ENCODE measurements around the gene SPINK1.

The SPINK1 gene

DNA sequence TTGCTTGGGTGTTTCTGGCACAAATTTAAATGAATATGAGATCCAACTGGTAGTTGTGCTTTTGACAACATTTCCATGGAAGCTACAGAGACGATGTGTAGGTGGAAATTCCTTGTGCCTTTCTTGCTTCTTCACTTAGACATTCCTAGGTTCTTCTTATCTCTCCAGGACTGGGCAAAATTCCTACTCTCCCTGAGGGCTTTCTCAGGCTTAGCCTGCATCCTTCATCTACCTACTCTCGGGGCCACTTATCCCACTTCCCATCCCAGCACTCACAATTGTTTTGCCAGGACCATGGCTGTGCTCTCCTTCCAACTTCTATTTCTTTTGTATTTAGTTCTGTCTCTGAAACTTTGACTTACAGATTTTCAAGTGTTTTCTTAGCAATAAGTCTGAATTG, 17.8 kb upstream of the SPINK1 start:
- no peak overlapping the region for H3K4me2 ChIP-seq (ENCODE audit: low read length)
- no peak overlapping the region for H2BK5ac ChIP-seq (ENCODE audit: low read depth, low read length, poor library complexity)
- H3K36me3 ChIP-seq (ENCODE audit: control insufficient read depth in 1 of 2, insufficient read depth in 2 of 2, low read length in 2 of 2) = no peaks in the 10 kb centered on the region
- WGBS (ENCODE audit: extremely low coverage, insufficient coverage, insufficient read length) = no CpG with 5 or more reads among the region's 2 CpGs
- no peak overlapping the region for H4K91ac ChIP-seq (ENCODE audit: low read depth, low read length)
- H2AFZ ChIP-seq (ENCODE audit: insufficient read depth, low read length, poor library complexity) = no peak overlapping the region
- H3K23ac ChIP-seq (ENCODE audit: low read length) = no peak overlapping the region
- no peak overlapping the region for H3K9ac ChIP-seq (ENCODE audit: low read length)
- H3K18ac ChIP-seq (ENCODE audit: low read length) = no peak overlapping the region
- peaks cover 2% of the 10 kb centered on the region for H3K9me3 ChIP-seq (ENCODE audit: insufficient read depth, low read depth, low read length)
- H3K79me1 ChIP-seq (ENCODE audit: low read length) = no peaks in the 10 kb centered on the region
- no peak overlapping the region for H2AK5ac ChIP-seq (ENCODE audit: low read length)
- no peak overlapping the region for H4K12ac ChIP-seq (ENCODE audit: low read depth, low read length)
- H2BK12ac ChIP-seq (ENCODE audit: low read length) = no peak overlapping the region
- no peak overlapping the region for H2BK120ac ChIP-seq (ENCODE audit: insufficient read depth, low read length, poor library complexity)
- no peak overlapping the region for H3K4me3 ChIP-seq (ENCODE audit: low read depth, low read length)
- H3K4me1 ChIP-seq (ENCODE audit: control insufficient read depth in 1 of 2, insufficient read depth in 2 of 2, low read length in 2 of 2) = peaks cover 0 to 4% of the 10 kb centered on the region in 2 experiments
- no peak overlapping the region for H3K27ac ChIP-seq (ENCODE audit: low read depth, low read length)
- H3K79me2 ChIP-seq (ENCODE audit: control insufficient read depth, insufficient read depth, low read length, poor library complexity) = no peaks in the 10 kb centered on the region
- DNase-seq = peak in 1 of 2 donors; percentile 53
- no peak overlapping the region for H4K8ac ChIP-seq (ENCODE audit: low read depth, low read length)
- H3K14ac ChIP-seq (ENCODE audit: low read length) = no peak overlapping the region
- no peak overlapping the region for H3K4ac ChIP-seq (ENCODE audit: low read depth, low read length)
- no peaks in the 10 kb centered on the region for H3K27me3 ChIP-seq (ENCODE audit: insufficient read depth, low read length)

DNA sequence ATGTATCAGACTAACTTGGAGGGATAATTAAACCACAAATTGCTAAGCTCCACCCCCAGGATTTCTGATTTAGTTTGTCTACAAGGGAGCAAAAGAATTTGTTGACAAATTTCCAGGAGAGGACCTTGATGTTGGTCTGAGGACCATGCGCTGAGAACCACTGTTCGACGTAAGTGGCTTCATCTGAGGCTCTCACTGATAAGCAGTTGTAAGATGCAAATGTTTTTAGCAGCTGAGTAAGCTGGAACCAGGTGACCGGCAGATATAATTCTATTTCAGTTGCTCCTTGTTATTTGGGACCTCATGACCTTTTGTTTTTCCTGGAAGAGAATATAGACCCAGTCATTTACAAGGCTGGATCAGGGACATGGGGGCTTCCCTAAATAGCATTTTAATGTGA, 14.1 kb upstream of the SPINK1 start:
- Histone ChIP-seq H2BK120ac (ENCODE audit: insufficient read depth, low read length, poor library complexity) (no peak overlapping the region), H2BK5ac (ENCODE audit: low read depth, low read length, poor library complexity) (no peak overlapping the region), H3K4me2 (ENCODE audit: low read length) (no peak overlapping the region), H3K18ac (ENCODE audit: low read length) (no peak overlapping the region), H3K9ac (ENCODE audit: low read length) (no peak overlapping the region), H3K79me1 (ENCODE audit: low read length) (no peaks in the 10 kb centered on the region), H3K4me3 (ENCODE audit: low read depth, low read length) (no peak overlapping the region), H3K27ac (ENCODE audit: low read depth, low read length) (no peak overlapping the region), H4K12ac (ENCODE audit: low read depth, low read length) (no peak overlapping the region), H4K8ac (ENCODE audit: low read depth, low read length) (no peak overlapping the region), H4K91ac (ENCODE audit: low read depth, low read length) (no peak overlapping the region), H2BK12ac (ENCODE audit: low read length) (no peak overlapping the region), H3K9me3 (ENCODE audit: insufficient read depth, low read depth, low read length) (no peaks in the 10 kb centered on the region), H3K4me1 (ENCODE audit: control insufficient read depth in 1 of 2, insufficient read depth in 2 of 2, low read length in 2 of 2) (peaks cover 0 to 4% of the 10 kb centered on the region in 2 experiments), H3K79me2 (ENCODE audit: control insufficient read depth, insufficient read depth, low read length, poor library complexity) (no peaks in the 10 kb centered on the region), H3K14ac (ENCODE audit: low read length) (no peak overlapping the region), H3K23ac (ENCODE audit: low read length) (no peak overlapping the region), H2AFZ (ENCODE audit: insufficient read depth, low read length, poor library complexity) (no peak overlapping the region), H3K36me3 (ENCODE audit: control insufficient read depth in 1 of 2, insufficient read depth in 2 of 2, low read length in 2 of 2) (no peaks in the 10 kb centered on the region), H3K4ac (ENCODE audit: low read depth, low read length) (no peak overlapping the region), H2AK5ac (ENCODE audit: low read length) (no peak overlapping the region), H3K27me3 (ENCODE audit: insufficient read depth, low read length) (no peaks in the 10 kb centered on the region)
- WGBS (ENCODE audit: extremely low coverage, insufficient coverage, insufficient read length) = no CpG with 5 or more reads among the region's 4 CpGs
- DNase-seq = no peak

DNA sequence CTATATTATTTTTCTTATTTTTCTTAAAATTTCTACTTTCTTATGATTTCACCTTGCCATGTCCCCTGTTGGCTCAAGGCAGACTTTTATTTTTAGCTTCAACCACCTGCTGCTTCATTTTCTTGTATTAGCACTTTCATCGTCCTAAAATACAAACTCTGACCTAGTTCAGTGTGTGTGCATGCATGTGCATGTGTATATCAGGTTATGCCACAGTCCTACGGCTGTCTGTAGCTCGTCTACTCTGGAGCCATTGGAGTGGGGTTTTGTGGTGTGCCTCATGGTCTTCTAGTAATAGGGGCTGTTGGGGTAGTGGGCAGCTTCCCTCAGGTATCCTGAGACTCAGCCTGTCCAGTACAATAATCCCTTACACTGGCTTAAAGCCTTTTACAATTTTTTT, 13.4 kb upstream of the SPINK1 start:
- Histone ChIP-seq H4K8ac (ENCODE audit: low read depth, low read length) (no peak overlapping the region), H3K36me3 (ENCODE audit: control insufficient read depth in 1 of 2, insufficient read depth in 2 of 2, low read length in 2 of 2) (no peaks in the 10 kb centered on the region), H3K4ac (ENCODE audit: low read depth, low read length) (no peak overlapping the region), H2AFZ (ENCODE audit: insufficient read depth, low read length, poor library complexity) (no peak overlapping the region), H2AK5ac (ENCODE audit: low read length) (no peak overlapping the region), H3K79me2 (ENCODE audit: control insufficient read depth, insufficient read depth, low read length, poor library complexity) (no peaks in the 10 kb centered on the region), H3K4me3 (ENCODE audit: low read depth, low read length) (no peak overlapping the region), H4K91ac (ENCODE audit: low read depth, low read length) (no peak overlapping the region), H3K9me3 (ENCODE audit: insufficient read depth, low read depth, low read length) (no peaks in the 10 kb centered on the region), H3K27ac (ENCODE audit: low read depth, low read length) (no peak overlapping the region), H3K9ac (ENCODE audit: low read length) (no peak overlapping the region), H3K18ac (ENCODE audit: low read length) (no peak overlapping the region), H3K4me1 (ENCODE audit: control insufficient read depth in 1 of 2, insufficient read depth in 2 of 2, low read length in 2 of 2) (peaks cover 0 to 4% of the 10 kb centered on the region in 2 experiments), H3K14ac (ENCODE audit: low read length) (no peak overlapping the region), H2BK120ac (ENCODE audit: insufficient read depth, low read length, poor library complexity) (no peak overlapping the region), H3K23ac (ENCODE audit: low read length) (no peak overlapping the region), H3K27me3 (ENCODE audit: insufficient read depth, low read length) (no peaks in the 10 kb centered on the region), H3K4me2 (ENCODE audit: low read length) (no peak overlapping the region), H4K12ac (ENCODE audit: low read depth, low read length) (no peak overlapping the region), H2BK12ac (ENCODE audit: low read length) (no peak overlapping the region), H3K79me1 (ENCODE audit: low read length) (no peaks in the 10 kb centered on the region), H2BK5ac (ENCODE audit: low read depth, low read length, poor library complexity) (no peak overlapping the region)
- DNase-seq = no peak
- no CpG with 5 or more reads among the region's 3 CpGs for WGBS (ENCODE audit: extremely low coverage, insufficient coverage, insufficient read length)

DNA sequence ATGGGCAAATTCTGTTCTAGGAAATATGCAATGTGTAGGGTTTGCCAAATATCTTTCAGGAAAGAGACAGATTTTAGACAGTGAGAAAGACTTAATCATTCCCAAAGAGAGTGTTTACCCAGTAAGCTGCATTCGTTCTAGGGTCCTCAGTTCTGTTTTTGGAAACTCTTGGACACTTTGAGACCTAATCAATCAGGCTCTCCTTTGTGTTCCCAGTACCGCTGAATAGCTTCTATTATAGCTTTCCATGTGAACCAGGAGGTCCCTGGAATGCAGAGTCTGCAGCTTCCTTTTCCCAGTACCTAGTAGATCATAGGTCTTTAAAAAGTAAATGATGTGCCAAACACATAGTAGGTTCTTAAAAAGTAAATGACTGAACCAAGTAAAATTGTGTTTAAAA, 11.4 kb upstream of the SPINK1 start:
- no peak overlapping the region for H3K9ac ChIP-seq (ENCODE audit: low read length)
- no peak overlapping the region for H2AK5ac ChIP-seq (ENCODE audit: low read length)
- H4K12ac ChIP-seq (ENCODE audit: low read depth, low read length) = no peak overlapping the region
- no peak overlapping the region for H4K8ac ChIP-seq (ENCODE audit: low read depth, low read length)
- no peak overlapping the region for H2BK12ac ChIP-seq (ENCODE audit: low read length)
- DNase-seq = no peak
- no peak overlapping the region for H2AFZ ChIP-seq (ENCODE audit: insufficient read depth, low read length, poor library complexity)
- no peaks in the 10 kb centered on the region for H3K9me3 ChIP-seq (ENCODE audit: insufficient read depth, low read depth, low read length)
- no peak overlapping the region for H3K18ac ChIP-seq (ENCODE audit: low read length)
- H2BK120ac ChIP-seq (ENCODE audit: insufficient read depth, low read length, poor library complexity) = no peak overlapping the region
- H3K23ac ChIP-seq (ENCODE audit: low read length) = no peak overlapping the region
- no peak overlapping the region for H3K4me3 ChIP-seq (ENCODE audit: low read depth, low read length)
- H2BK5ac ChIP-seq (ENCODE audit: low read depth, low read length, poor library complexity) = no peak overlapping the region
- no peak overlapping the region for H3K14ac ChIP-seq (ENCODE audit: low read length)
- no peaks in the 10 kb centered on the region for H3K36me3 ChIP-seq (ENCODE audit: control insufficient read depth in 1 of 2, insufficient read depth in 2 of 2, low read length in 2 of 2)
- no peak overlapping the region for H3K4ac ChIP-seq (ENCODE audit: low read depth, low read length)
- H3K27me3 ChIP-seq (ENCODE audit: insufficient read depth, low read length) = no peaks in the 10 kb centered on the region
- H3K79me1 ChIP-seq (ENCODE audit: low read length) = no peaks in the 10 kb centered on the region
- no peaks in the 10 kb centered on the region for H3K4me1 ChIP-seq (ENCODE audit: control insufficient read depth in 1 of 2, insufficient read depth in 2 of 2, low read length in 2 of 2)
- no peak overlapping the region for H3K4me2 ChIP-seq (ENCODE audit: low read length)
- H3K27ac ChIP-seq (ENCODE audit: low read depth, low read length) = no peak overlapping the region
- no peak overlapping the region for H4K91ac ChIP-seq (ENCODE audit: low read depth, low read length)
- H3K79me2 ChIP-seq (ENCODE audit: control insufficient read depth, insufficient read depth, low read length, poor library complexity) = no peaks in the 10 kb centered on the region
- no CpG with 5 or more reads among the region's 2 CpGs for WGBS (ENCODE audit: extremely low coverage, insufficient coverage, insufficient read length)
